HEK293 (cell line): ENCODE results near the gene ZNF579.

Experiments
- SCRT1 ChIP-seq: fragments of 450-650 bp; formaldehyde crosslinking; IDR thresholded peaks from 2 replicates; pipeline ENCODE4 v1.5.1; 2016; ENCODE audit warnings: missing biosample characterization, missing genetic modification characterization, borderline replicate concordance
- SP2 ChIP-seq: fragments of 450-650 bp; formaldehyde crosslinking; IDR thresholded peaks from 2 replicates; pipeline ENCODE4 v1.5.1; 2016; ENCODE audit warnings: missing biosample characterization, missing genetic modification characterization
- YY1 ChIP-seq: fragments of 450-650 bp; formaldehyde crosslinking; IDR thresholded peaks from 2 replicates; pipeline ENCODE4 v1.5.1; 2018; ENCODE audit warnings: missing biosample characterization, missing genetic modification characterization
- ZBTB7A ChIP-seq: fragments of 450-650 bp; formaldehyde crosslinking; IDR thresholded peaks from 2 replicates; pipeline ENCODE4 v1.5.1; 2016; ENCODE audit warnings: low read depth, missing biosample characterization, missing genetic modification characterization
- ZFP3 ChIP-seq: fragments of 450-650 bp; formaldehyde crosslinking; IDR thresholded peaks from 2 replicates; pipeline ENCODE4 v1.5.1; 2016; ENCODE audit warnings: low read depth, missing biosample characterization, missing genetic modification characterization
- ZNF23 ChIP-seq: fragments of 450-650 bp; formaldehyde crosslinking; IDR thresholded peaks from 2 replicates; pipeline ENCODE4 v1.5.1; 2016; ENCODE audit warnings: missing biosample characterization, missing genetic modification characterization, borderline replicate concordance
- ZNF350 ChIP-seq: fragments of 450-650 bp; formaldehyde crosslinking; IDR thresholded peaks from 2 replicates; pipeline ENCODE4 v1.5.0; 2017; ENCODE audit warnings: missing biosample characterization, mild to moderate bottlenecking, missing genetic modification characterization
- ZNF501 ChIP-seq: fragments of 450-650 bp; formaldehyde crosslinking; IDR thresholded peaks from 2 replicates; pipeline ENCODE4 v1.5.1; 2016; ENCODE audit warnings: missing biosample characterization, missing genetic modification characterization
- ZNF626 ChIP-seq: fragments of 450-650 bp; sonication (Bioruptor Pico); formaldehyde crosslinking; IDR thresholded peaks from 2 replicates; pipeline ENCODE4 v1.5.1; 2018; ENCODE audit warnings: missing biosample characterization, missing genetic modification characterization, inconsistent platforms
- TF ChIP-seq, protein P1 (sequence below): fragments of 450-650 bp; formaldehyde crosslinking; IDR thresholded peaks from 2 replicates; pipeline ENCODE4 v1.5.1; 2016; ENCODE audit warnings: missing biosample characterization, missing genetic modification characterization
- TF ChIP-seq, protein P2 (sequence below): fragments of 450-650 bp; formaldehyde crosslinking; IDR thresholded peaks from 2 replicates; pipeline ENCODE4 v1.5.1; 2016; ENCODE audit warnings: missing biosample characterization, missing genetic modification characterization
- TF ChIP-seq, protein P3 (sequence below): fragments of 450-650 bp; formaldehyde crosslinking; IDR thresholded peaks from 2 replicates; pipeline ENCODE4 v1.5.1; 2016; ENCODE audit warnings: missing biosample characterization, missing genetic modification characterization

DNA sequence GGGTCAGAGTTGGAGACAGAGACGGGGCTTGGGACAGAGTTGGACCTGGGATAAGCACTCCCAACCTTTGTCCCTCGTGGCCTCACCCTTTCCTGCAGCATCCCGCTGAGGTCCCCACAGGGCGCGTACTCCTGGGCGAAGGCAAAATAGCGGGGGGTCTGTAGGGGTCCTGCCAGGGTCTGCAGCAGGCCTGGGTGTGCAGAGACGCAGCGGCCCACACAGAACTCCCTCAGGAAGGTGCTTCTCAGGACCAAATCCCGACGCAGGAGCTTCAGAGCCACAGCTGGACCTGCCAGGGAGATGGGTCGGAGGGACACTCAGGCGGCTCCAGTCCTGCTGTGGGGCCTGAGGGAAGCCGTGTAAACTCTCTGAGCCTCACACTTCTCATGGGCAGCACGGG lies 36.6 kb downstream of the ZNF579 start:
- TF ChIP-seq ZFP3 (tag by site-specific recombination) (no peak), SP2 (tag by site-specific recombination) (no peak), ZNF501 (tag by site-specific recombination) (no peak), ZNF23 (tag by site-specific recombination) (no peak), SCRT1 (tag by site-specific recombination) (no peak), ZNF350 (tag by site-specific recombination) (no peak), ZNF626 (no peak), ZBTB7A (tag by site-specific recombination) (no peak), YY1 (no peak)
- TF ChIP-seq, protein P1, sequence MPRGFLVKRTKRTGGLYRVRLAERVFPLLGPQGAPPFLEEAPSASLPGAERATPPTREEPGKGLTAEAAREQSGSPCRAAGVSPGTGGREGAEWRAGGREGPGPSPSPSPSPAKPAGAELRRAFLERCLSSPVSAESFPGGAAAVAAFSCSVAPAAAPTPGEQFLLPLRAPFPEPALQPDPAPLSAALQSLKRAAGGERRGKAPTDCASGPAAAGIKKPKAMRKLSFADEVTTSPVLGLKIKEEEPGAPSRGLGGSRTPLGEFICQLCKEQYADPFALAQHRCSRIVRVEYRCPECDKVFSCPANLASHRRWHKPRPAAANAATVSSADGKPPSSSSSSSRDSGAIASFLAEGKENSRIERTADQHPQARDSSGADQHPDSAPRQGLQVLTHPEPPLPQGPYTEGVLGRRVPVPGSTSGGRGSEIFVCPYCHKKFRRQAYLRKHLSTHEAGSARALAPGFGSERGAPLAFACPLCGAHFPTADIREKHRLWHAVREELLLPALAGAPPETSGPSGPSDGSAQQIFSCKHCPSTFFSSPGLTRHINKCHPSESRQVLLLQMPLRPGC (tag by site-specific recombination): no peak
- TF ChIP-seq, protein P2, sequence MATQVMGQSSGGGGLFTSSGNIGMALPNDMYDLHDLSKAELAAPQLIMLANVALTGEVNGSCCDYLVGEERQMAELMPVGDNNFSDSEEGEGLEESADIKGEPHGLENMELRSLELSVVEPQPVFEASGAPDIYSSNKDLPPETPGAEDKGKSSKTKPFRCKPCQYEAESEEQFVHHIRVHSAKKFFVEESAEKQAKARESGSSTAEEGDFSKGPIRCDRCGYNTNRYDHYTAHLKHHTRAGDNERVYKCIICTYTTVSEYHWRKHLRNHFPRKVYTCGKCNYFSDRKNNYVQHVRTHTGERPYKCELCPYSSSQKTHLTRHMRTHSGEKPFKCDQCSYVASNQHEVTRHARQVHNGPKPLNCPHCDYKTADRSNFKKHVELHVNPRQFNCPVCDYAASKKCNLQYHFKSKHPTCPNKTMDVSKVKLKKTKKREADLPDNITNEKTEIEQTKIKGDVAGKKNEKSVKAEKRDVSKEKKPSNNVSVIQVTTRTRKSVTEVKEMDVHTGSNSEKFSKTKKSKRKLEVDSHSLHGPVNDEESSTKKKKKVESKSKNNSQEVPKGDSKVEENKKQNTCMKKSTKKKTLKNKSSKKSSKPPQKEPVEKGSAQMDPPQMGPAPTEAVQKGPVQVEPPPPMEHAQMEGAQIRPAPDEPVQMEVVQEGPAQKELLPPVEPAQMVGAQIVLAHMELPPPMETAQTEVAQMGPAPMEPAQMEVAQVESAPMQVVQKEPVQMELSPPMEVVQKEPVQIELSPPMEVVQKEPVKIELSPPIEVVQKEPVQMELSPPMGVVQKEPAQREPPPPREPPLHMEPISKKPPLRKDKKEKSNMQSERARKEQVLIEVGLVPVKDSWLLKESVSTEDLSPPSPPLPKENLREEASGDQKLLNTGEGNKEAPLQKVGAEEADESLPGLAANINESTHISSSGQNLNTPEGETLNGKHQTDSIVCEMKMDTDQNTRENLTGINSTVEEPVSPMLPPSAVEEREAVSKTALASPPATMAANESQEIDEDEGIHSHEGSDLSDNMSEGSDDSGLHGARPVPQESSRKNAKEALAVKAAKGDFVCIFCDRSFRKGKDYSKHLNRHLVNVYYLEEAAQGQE (tag by site-specific recombination): no peak
- TF ChIP-seq, protein P3, sequence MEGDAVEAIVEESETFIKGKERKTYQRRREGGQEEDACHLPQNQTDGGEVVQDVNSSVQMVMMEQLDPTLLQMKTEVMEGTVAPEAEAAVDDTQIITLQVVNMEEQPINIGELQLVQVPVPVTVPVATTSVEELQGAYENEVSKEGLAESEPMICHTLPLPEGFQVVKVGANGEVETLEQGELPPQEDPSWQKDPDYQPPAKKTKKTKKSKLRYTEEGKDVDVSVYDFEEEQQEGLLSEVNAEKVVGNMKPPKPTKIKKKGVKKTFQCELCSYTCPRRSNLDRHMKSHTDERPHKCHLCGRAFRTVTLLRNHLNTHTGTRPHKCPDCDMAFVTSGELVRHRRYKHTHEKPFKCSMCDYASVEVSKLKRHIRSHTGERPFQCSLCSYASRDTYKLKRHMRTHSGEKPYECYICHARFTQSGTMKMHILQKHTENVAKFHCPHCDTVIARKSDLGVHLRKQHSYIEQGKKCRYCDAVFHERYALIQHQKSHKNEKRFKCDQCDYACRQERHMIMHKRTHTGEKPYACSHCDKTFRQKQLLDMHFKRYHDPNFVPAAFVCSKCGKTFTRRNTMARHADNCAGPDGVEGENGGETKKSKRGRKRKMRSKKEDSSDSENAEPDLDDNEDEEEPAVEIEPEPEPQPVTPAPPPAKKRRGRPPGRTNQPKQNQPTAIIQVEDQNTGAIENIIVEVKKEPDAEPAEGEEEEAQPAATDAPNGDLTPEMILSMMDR (tag by site-specific recombination): no peak
